IMR-90 (cell line): ENCODE measurements around the gene FNBP1.

Experiments used
- CTCF ChIP-seq: conservative IDR thresholded peaks from 2 replicates; pipeline ENCODE4 v1.5.1; 2012; ENCODE audit warnings: mild to moderate bottlenecking, low read depth, low read length, improper control_type of control experiment
- FOS ChIP-seq: fragments of 150-350 bp; IDR thresholded peaks from 2 replicates; pipeline ENCODE4 v1.6.1; 2016; ENCODE audit warnings: low read depth, low read length
- MXI1 ChIP-seq: IDR thresholded peaks from 2 replicates; pipeline ENCODE4 v1.6.1; 2012; ENCODE audit warnings: low read depth, mild to moderate bottlenecking, low read length, moderate library complexity, borderline replicate concordance
- POLR2A ChIP-seq: IDR thresholded peaks from 2 replicates; pipeline ENCODE4 v1.6.1; 2012; ENCODE audit warnings: mild to moderate bottlenecking, low read depth, low read length
- RAD21 ChIP-seq: IDR thresholded peaks from 2 replicates; pipeline ENCODE4 v1.6.1; 2012; ENCODE audit warnings: low read length, improper control_type of control experiment
- RCOR1 ChIP-seq: IDR thresholded peaks from 2 replicates; pipeline ENCODE4 v1.6.1; 2012; ENCODE audit warnings: mild to moderate bottlenecking, low read length, improper control_type of control experiment; ENCODE audit not compliant: insufficient replicate concordance

GRCh38 chr9:129849901-129850300 lies 193.1 kb downstream of the FNBP1 start:
- no peak for TF ChIP-seq MXI1
- no peak for TF ChIP-seq CTCF
- TF ChIP-seq FOS, result no peak
- no peak for TF ChIP-seq RAD21
- TF ChIP-seq POLR2A, result no peak
- no peak for TF ChIP-seq RCOR1
